ENCODE data around the gene USH1G.

USH1G gene

GRCh38 chr17:74877592-74878548 lies 45.2 kb downstream of the USH1G start:
- Histone ChIP-seq H3K9me3 (ENCODE audit: control insufficient read depth, low read length) (no peaks in the 10 kb centered on the region), H3K27me3 (replicated peaks; ENCODE audit: control insufficient read depth, insufficient read depth, low read length) (peaks cover 22% of the 10 kb centered on the region), H3K36me3 (ENCODE audit: control insufficient read depth, insufficient read depth, low read length, severe bottlenecking) (no peaks in the 10 kb centered on the region), H3K4me3 (ENCODE audit: low read length) (no peak overlapping the region), H3K9ac (ENCODE audit: low read length) (no peak overlapping the region), H3K4me1 (ENCODE audit: control insufficient read depth, insufficient read depth, low read length) (peaks cover 5% of the 10 kb centered on the region)
- DNase-seq (ENCODE audit: low read depth): no peak

- peaks cover 18% of the 10 kb centered on the region for H3K4me1 ChIP-seq (ENCODE audit: control insufficient read depth, insufficient read depth, low read length)
- no peak overlapping the region for H3K9ac ChIP-seq (ENCODE audit: low read length)
- H3K27me3 ChIP-seq (replicated peaks; ENCODE audit: control insufficient read depth, insufficient read depth, low read length): peaks cover 13% of the 10 kb centered on the region
- no peaks in the 10 kb centered on the region for H3K9me3 ChIP-seq (ENCODE audit: control insufficient read depth, low read length)
- DNase-seq (ENCODE audit: low read depth): no peak
- H3K36me3 ChIP-seq (ENCODE audit: control insufficient read depth, insufficient read depth, low read length, severe bottlenecking): no peaks in the 10 kb centered on the region
- H3K4me3 ChIP-seq (ENCODE audit: low read length): no peak overlapping the region
Measured at GRCh38 chr17:74875977-74876593, 47.0 kb downstream of the USH1G start.

DNA sequence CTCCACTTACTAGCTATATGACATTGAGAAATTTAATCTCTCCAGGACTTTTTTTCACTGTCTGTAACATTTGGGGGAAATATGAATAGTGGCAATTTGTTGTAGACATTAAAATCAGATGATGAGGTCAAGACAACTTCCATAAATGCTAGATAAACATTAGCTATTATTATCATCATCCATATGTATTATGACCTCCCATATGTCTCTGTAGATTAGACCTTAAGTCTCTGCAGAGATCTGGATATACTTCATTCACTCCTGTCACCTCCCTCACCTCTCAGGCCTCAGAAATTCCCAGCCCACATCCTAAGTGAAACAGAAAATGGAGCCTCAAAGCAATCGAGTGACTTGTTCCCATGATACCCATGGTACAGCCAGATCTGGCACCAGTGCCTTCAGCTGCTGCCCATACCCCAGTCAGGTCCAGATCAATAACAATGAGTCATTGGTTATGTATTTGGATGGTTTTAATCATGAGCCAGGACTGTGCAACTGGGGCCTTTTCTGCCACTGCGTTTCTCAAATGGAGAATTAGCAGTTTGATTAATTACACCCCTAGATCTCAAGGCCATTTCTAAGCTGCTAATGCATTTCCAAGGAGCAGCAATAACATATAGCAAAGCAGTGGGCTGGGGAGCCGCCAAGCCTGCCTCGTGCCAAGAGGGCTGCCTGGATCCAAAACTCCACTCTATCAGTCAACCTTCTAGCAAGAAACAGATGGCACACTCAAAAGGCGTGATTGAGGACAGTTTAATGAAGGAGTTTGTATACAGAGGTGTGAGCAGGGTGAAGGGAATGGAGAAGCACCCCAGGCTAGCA lies 47.7 kb downstream of the USH1G start:
- no peaks in the 10 kb centered on the region for H3K36me3 ChIP-seq (ENCODE audit: control insufficient read depth, insufficient read depth, low read length, severe bottlenecking)
- H3K27me3 ChIP-seq (replicated peaks; ENCODE audit: control insufficient read depth, insufficient read depth, low read length): peaks cover 6% of the 10 kb centered on the region
- no peak for DNase-seq (ENCODE audit: low read depth)
- no peak overlapping the region for H3K4me3 ChIP-seq (ENCODE audit: low read length)
- H3K9me3 ChIP-seq (ENCODE audit: control insufficient read depth, low read length): no peaks in the 10 kb centered on the region
- H3K4me1 ChIP-seq (ENCODE audit: control insufficient read depth, insufficient read depth, low read length): peaks cover 24% of the 10 kb centered on the region
- no peak overlapping the region for H3K9ac ChIP-seq (ENCODE audit: low read length)

GRCh38 chr17:74874615-74875037 lies 48.4 kb downstream of the USH1G start:
- Histone ChIP-seq H3K36me3 (ENCODE audit: control insufficient read depth, insufficient read depth, low read length, severe bottlenecking) (no peaks in the 10 kb centered on the region), H3K4me3 (ENCODE audit: low read length) (no peak overlapping the region), H3K9ac (ENCODE audit: low read length) (no peak overlapping the region), H3K27me3 (replicated peaks; ENCODE audit: control insufficient read depth, insufficient read depth, low read length) (peaks cover 6% of the 10 kb centered on the region), H3K4me1 (ENCODE audit: control insufficient read depth, insufficient read depth, low read length) (peaks cover 24% of the 10 kb centered on the region), H3K9me3 (ENCODE audit: control insufficient read depth, low read length) (no peaks in the 10 kb centered on the region)
- DNase-seq (ENCODE audit: low read depth): no peak

GRCh38 chr17:74873874-74874614 lies 49.0 kb downstream of the USH1G start:
- no peak for DNase-seq (ENCODE audit: low read depth)
- no peaks in the 10 kb centered on the region for H3K9me3 ChIP-seq (ENCODE audit: control insufficient read depth, low read length)

DNA sequence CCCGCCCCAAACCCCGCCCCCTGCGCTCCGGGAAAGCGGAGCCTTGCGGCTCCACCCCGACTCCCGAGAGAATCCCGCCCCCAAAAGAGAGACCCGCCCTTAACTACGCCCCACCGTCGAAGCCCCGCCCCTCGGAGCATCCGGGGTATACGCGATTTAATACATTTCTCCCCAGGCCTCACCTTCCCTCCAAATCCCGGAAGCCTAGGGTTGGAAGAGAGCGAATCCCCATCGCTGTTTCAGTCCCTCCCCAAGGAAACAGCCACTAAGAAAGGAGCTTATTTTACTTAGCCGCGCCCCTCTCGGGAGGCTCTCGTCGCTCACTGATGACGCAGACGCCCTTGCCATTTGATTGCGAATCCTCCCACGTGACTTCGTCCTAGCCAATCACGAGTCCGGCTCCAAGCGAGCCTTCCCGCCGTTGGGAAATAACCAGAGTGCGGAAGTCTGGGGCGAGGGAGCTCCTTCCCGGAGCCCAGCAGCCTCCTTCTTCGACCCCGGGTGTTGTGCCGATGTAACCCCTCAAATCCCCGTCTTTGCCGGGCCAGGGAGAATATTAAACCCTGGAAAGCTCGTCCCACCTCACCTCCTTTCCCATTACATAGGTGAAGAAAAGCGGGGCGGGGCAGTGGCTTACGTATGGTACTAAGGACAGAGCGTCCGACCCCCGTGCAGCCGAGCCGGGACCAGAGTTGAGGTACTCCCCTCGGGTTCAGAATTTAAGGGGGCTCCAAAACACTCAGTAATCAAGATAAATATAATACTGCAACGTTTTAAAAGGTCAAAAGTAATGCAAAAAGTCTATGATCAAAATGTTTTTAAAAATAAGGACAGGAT lies 49.8 kb downstream of the USH1G start:
- Histone ChIP-seq H3K4me3 (ENCODE audit: low read length) (peak overlapping the region; percentile 91), H3K9me3 (ENCODE audit: control insufficient read depth, low read length) (no peaks in the 10 kb centered on the region), H3K4me1 (ENCODE audit: control insufficient read depth, insufficient read depth, low read length) (peaks cover 24% of the 10 kb centered on the region), H3K36me3 (ENCODE audit: control insufficient read depth, insufficient read depth, low read length, severe bottlenecking) (no peaks in the 10 kb centered on the region), H3K9ac (ENCODE audit: low read length) (peak overlapping the region; percentile 94), H3K27me3 (replicated peaks; ENCODE audit: control insufficient read depth, insufficient read depth, low read length) (peaks cover under 1% of the 10 kb centered on the region)
- peak; percentile 100 for DNase-seq (ENCODE audit: low read depth)

More at GRCh38 chr17:74873874-74874614, 49.0 kb downstream of the USH1G start:
- no peaks in the 10 kb centered on the region for H3K36me3 ChIP-seq (ENCODE audit: control insufficient read depth, insufficient read depth, low read length, severe bottlenecking)
- peak overlapping the region; percentile 94 for H3K9ac ChIP-seq (ENCODE audit: low read length)
- H3K27me3 ChIP-seq (replicated peaks; ENCODE audit: control insufficient read depth, insufficient read depth, low read length): peaks cover 6% of the 10 kb centered on the region
- peaks cover 24% of the 10 kb centered on the region for H3K4me1 ChIP-seq (ENCODE audit: control insufficient read depth, insufficient read depth, low read length)
- H3K4me3 ChIP-seq (ENCODE audit: low read length): peak overlapping the region; percentile 91

GRCh38 chr17:74872313-74873036 lies 50.6 kb downstream of the USH1G start, which contains the start of gene FDXR:
FDXR (minus strand) TSS chr17:74872994; CDS start chr17:74872944, 50 bp downstream.
- Histone ChIP-seq H3K4me3 (ENCODE audit: low read length) (peak within 1 kb of the TSS; percentile 94), H3K36me3 (ENCODE audit: control insufficient read depth, insufficient read depth, low read length, severe bottlenecking) (no peaks in the 10 kb centered on the region), H3K4me1 (ENCODE audit: control insufficient read depth, insufficient read depth, low read length) (peaks cover 24% of the 10 kb centered on the region), H3K27me3 (replicated peaks; ENCODE audit: control insufficient read depth, insufficient read depth, low read length) (no peaks in the 10 kb centered on the region), H3K9me3 (ENCODE audit: control insufficient read depth, low read length) (no peaks in the 10 kb centered on the region), H3K9ac (ENCODE audit: low read length) (peak within 1 kb of the TSS; percentile 94)
- no peak for DNase-seq (ENCODE audit: low read depth)

DNA sequence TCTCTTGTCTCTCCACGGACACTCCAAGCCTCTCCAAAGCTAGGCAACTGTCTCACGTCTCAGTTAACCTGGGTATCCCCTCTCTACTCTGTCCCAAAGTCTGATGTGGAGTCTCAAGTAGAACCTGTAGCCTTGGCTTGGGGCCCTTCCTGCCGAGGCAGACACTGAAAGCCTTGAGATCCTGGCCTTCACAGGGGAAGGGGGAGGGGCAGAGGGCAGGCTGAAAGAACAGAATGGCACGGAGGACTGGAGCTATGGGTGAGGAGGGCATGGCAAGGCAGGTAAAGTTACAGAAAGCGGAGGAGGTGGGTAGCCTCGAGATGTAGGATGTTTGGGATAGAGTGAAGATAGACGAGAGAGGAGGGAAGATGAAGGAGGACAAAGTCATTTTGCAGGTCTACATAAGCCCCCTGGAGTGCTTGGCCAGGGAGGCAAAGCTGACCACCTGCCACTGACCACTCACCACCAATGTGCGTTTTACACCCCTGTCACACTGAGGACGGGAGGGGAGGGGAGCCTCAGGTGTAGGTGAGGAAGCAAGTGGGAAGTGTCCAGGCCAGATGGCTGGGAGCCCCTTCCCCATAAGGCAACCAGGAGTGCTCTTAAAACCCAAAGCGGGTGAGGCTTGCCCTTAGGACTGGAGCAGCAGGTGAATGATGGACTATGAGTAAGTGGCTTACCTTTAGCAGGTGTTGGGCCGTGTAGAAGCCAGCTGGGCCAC lies 51.5 kb downstream of the USH1G start:
- no peak for DNase-seq (ENCODE audit: low read depth)
- peak overlapping the region; percentile 94 for H3K4me3 ChIP-seq (ENCODE audit: low read length)
- peaks cover 24% of the 10 kb centered on the region for H3K4me1 ChIP-seq (ENCODE audit: control insufficient read depth, insufficient read depth, low read length)
- no peaks in the 10 kb centered on the region for H3K9me3 ChIP-seq (ENCODE audit: control insufficient read depth, low read length)
- no peaks in the 10 kb centered on the region for H3K27me3 ChIP-seq (replicated peaks; ENCODE audit: control insufficient read depth, insufficient read depth, low read length)
- no peaks in the 10 kb centered on the region for H3K36me3 ChIP-seq (ENCODE audit: control insufficient read depth, insufficient read depth, low read length, severe bottlenecking)
- no peak overlapping the region for H3K9ac ChIP-seq (ENCODE audit: low read length)

GRCh38 chr17:74870512-74870911 lies 52.5 kb downstream of the USH1G start:
- no peak overlapping the region for H3K4me3 ChIP-seq (ENCODE audit: low read length)
- no peaks in the 10 kb centered on the region for H3K36me3 ChIP-seq (ENCODE audit: control insufficient read depth, insufficient read depth, low read length, severe bottlenecking)
- peaks cover 24% of the 10 kb centered on the region for H3K4me1 ChIP-seq (ENCODE audit: control insufficient read depth, insufficient read depth, low read length)
- no peaks in the 10 kb centered on the region for H3K9me3 ChIP-seq (ENCODE audit: control insufficient read depth, low read length)
- H3K9ac ChIP-seq (ENCODE audit: low read length): no peak overlapping the region
- peak; percentile 55 for DNase-seq (ENCODE audit: low read depth)
- H3K27me3 ChIP-seq (replicated peaks; ENCODE audit: control insufficient read depth, insufficient read depth, low read length): no peaks in the 10 kb centered on the region
